ENCODE data around the gene ZNF22. TPM values are rescaled to one million over a fixed set of nuclear protein-coding genes. Genes with fewer than 3 reads are reported as not detected.
A peak's percentile ranks its signal among the peaks of the same experiment; 100 is the strongest.

ZNF22 gene
- polyA plus RNA-seq, 1 donor (not counting 4 experiments of a cell fraction or from before 2014, with no cell fraction given): 9.4 TPM

GRCh38 chr10:44974082-44974627 lies 26.6 kb upstream of the ZNF22 start:
- no peak for TF ChIP-seq EZH2 (IDR thresholded peaks at IDR 0.05; ENCODE audit: low read length)
- TF ChIP-seq CTCF (optimal IDR thresholded peaks at IDR 0.05 in 1 of 3, IDR thresholded peaks at IDR 0.05 in 1 of 3, conservative IDR thresholded peaks at IDR 0.05 in 1 of 3; ENCODE audit: extremely low read depth in 1 of 3, insufficient read depth in 2 of 3, low read length in 3 of 3): no peak
- dilution Hi-C loops (cut with MboI; ENCODE audit: extremely low pct_ligation_motif_present, low sequenced_read_pairs): no loop called here
- no peak overlapping the region for H3K27ac ChIP-seq (ENCODE audit: control insufficient read depth, insufficient read depth, low read length)
- H3K9me1 ChIP-seq (ENCODE audit: control insufficient read depth, extremely low read depth, insufficient read depth, low read length): no peaks in the 10 kb centered on the region
- DNase-seq (ENCODE audit: low read depth, low spot score) (no peak), FAIRE-seq (no peak)
- peak overlapping the region; percentile 38 for H3K9ac ChIP-seq (ENCODE audit: control insufficient read depth, extremely low read depth, insufficient read depth, low read length)
- H3K79me2 ChIP-seq (ENCODE audit: control insufficient read depth, insufficient read depth, low read length): no peaks in the 10 kb centered on the region
- H3K4me1 ChIP-seq (ENCODE audit: control insufficient read depth, extremely low read depth, insufficient read depth, low read length): peaks cover 24% of the 10 kb centered on the region
- no peaks in the 10 kb centered on the region for H3K27me3 ChIP-seq (ENCODE audit: control insufficient read depth, extremely low read depth, insufficient read depth, low read length)
- no peaks in the 10 kb centered on the region for H3K36me3 ChIP-seq (ENCODE audit: control insufficient read depth in 2 of 2, extremely low read depth in 1 of 2, insufficient read depth in 2 of 2, low read length in 2 of 2)
- H3K4me3 ChIP-seq (ENCODE audit: control insufficient read depth in 2 of 3, extremely low read depth in 1 of 3, insufficient read depth in 2 of 3, low read depth in 1 of 3, low read length in 3 of 3): peak overlapping the region; percentile 8 to 58 (median 28)
- H4K20me1 ChIP-seq (ENCODE audit: control insufficient read depth, extremely low read depth, insufficient read depth, low read length): no peaks in the 10 kb centered on the region
- peak overlapping the region; percentile 89 for H3K4me2 ChIP-seq (ENCODE audit: control insufficient read depth, extremely low read depth, insufficient read depth, low read depth, low read length)
- H2AFZ ChIP-seq (ENCODE audit: control insufficient read depth, low read length): peak overlapping the region; percentile 84
- no peaks in the 10 kb centered on the region for H3K9me3 ChIP-seq (ENCODE audit: control insufficient read depth, low read depth, low read length)

DNA sequence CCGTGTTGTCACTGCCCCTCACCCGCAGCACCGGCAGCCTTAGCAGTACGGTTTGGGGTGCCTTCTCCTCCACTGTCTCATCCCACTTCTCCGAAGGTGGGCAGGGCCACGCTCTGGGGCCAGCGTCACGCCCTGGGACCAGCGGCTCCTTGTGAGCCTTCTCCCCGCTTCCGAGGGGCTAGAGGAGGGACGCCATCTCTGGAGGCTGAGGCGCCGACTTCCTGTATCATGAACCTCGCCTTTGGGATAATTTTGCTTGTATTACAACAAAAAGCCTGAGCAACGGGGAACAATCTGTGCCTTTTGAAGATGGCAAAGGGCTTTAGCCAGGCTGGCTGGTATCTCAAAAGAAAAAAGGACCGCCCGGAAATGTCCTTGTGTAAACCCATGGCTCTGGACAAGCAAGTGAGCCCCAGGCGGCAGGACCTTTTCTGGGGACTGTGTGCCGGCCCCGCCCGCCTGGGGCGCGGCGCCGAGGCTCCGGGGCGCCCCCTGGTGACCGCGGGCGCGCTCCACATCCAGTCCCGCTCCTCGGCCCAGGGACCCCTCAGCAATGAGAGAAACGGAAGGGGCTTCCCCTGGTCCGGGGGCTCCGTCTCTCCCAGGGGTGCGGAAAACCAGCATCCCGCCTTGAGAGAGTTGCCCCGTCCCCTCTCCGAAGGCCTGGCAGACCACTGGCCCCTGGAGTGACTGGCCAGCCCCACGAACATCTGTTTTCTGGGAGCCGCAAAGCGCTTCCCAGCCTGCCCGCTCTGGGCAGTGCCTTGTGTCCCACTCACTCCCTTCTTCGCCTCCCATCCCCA lies 25.9 kb upstream of the ZNF22 start:
- Histone ChIP-seq H3K4me1 (ENCODE audit: control insufficient read depth, extremely low read depth, insufficient read depth, low read length) (peaks cover 31% of the 10 kb centered on the region), H3K9me1 (ENCODE audit: control insufficient read depth, extremely low read depth, insufficient read depth, low read length) (no peaks in the 10 kb centered on the region), H3K27ac (ENCODE audit: control insufficient read depth, insufficient read depth, low read length) (peak overlapping the region; percentile 13), H3K9me3 (ENCODE audit: control insufficient read depth, low read depth, low read length) (no peaks in the 10 kb centered on the region), H3K4me2 (ENCODE audit: control insufficient read depth, extremely low read depth, insufficient read depth, low read depth, low read length) (peak overlapping the region; percentile 89), H3K27me3 (ENCODE audit: control insufficient read depth, extremely low read depth, insufficient read depth, low read length) (no peaks in the 10 kb centered on the region), H3K36me3 (ENCODE audit: control insufficient read depth in 2 of 2, extremely low read depth in 1 of 2, insufficient read depth in 2 of 2, low read length in 2 of 2) (no peaks in the 10 kb centered on the region), H3K79me2 (ENCODE audit: control insufficient read depth, insufficient read depth, low read length) (no peaks in the 10 kb centered on the region), H2AFZ (ENCODE audit: control insufficient read depth, low read length) (peak overlapping the region; percentile 84), H3K4me3 (ENCODE audit: control insufficient read depth in 2 of 3, extremely low read depth in 1 of 3, insufficient read depth in 2 of 3, low read depth in 1 of 3, low read length in 3 of 3) (peak overlapping the region; percentile 8 to 58 (median 28)), H3K9ac (ENCODE audit: control insufficient read depth, extremely low read depth, insufficient read depth, low read length) (peak overlapping the region; percentile 38), H4K20me1 (ENCODE audit: control insufficient read depth, extremely low read depth, insufficient read depth, low read length) (no peaks in the 10 kb centered on the region)
- FAIRE-seq (no peak), DNase-seq (ENCODE audit: low read depth, low spot score) (no peak)
- TF ChIP-seq CTCF (optimal IDR thresholded peaks at IDR 0.05 in 1 of 3, IDR thresholded peaks at IDR 0.05 in 1 of 3, conservative IDR thresholded peaks at IDR 0.05 in 1 of 3; ENCODE audit: extremely low read depth in 1 of 3, insufficient read depth in 2 of 3, low read length in 3 of 3): peak in 2 of 3 experiments; percentile 79 to 82
- TF ChIP-seq EZH2 (IDR thresholded peaks at IDR 0.05; ENCODE audit: low read length): no peak
- dilution Hi-C loops (cut with MboI; ENCODE audit: extremely low pct_ligation_motif_present, low sequenced_read_pairs): no loop called here
